PC-3 (cell line): Measurements from ENCODE around the gene BMP5. TPM values are rescaled to one million over a fixed set of nuclear protein-coding genes. Genes with fewer than 3 reads are reported as not detected.

ENCODE experiments used
- ATAC-seq: fragments of 200-7000 bp; cut with Tn5 transposase; 2 replicates; pipeline ENCODE4 v1.9.1; 2020; ENCODE audit warnings: mild to moderate bottlenecking, moderate library complexity
- BruUV-seq: library from RNA; stranded (reverse); fragments of 400-500 nt; replicated peaks from 2 replicates; lab custom pipeline; 2021; lab: Mats Ljungman, UMichigan
- CTCF ChIA-PET: fragments of 300-600 bp; sonication (Branson Sonifier 250); formaldehyde crosslinking; loops from one replicate; lab custom pipeline; 2022; ENCODE audit warnings: antibody characterized with exemption; lab: Charles Lee
- POLR2A ChIA-PET: fragments of 300-600 bp; sonication (Branson Sonifier 250); formaldehyde crosslinking; loops from one replicate; lab custom pipeline; 2022; ENCODE audit warnings: antibody characterized with exemption; ENCODE audit not compliant: unreplicated experiment; lab: Charles Lee
- DNase-seq: peaks from one replicate; pipeline ENCODE4 v3.0.0-alpha.2; 2015
- H2AFZ ChIP-seq: fragments of 300-600 bp; sonication (generic); 2 replicates; pipeline ENCODE4 v1.6.0; 2016; ENCODE audit warnings: antibody characterized with exemption, low read length
- H3F3A ChIP-seq: fragments of 300-600 bp; sonication (generic); one replicate; pipeline ENCODE4 v1.6.0; 2017; ENCODE audit warnings: antibody characterized with exemption, low read length, control low read depth, mild to moderate bottlenecking; ENCODE audit not compliant: unreplicated experiment
- H3K27ac ChIP-seq: fragments of 300-600 bp; sonication (generic); 2 replicates; pipeline ENCODE4 v1.5.1; 2016; ENCODE audit warnings: mild to moderate bottlenecking, low read length
- H3K27me3 ChIP-seq: fragments of 300-600 bp; sonication (generic); 2 replicates; pipeline ENCODE4 v1.6.1; 2016; ENCODE audit warnings: low read length, mixed read lengths
- H3K36me3 ChIP-seq: fragments of 300-600 bp; sonication (generic); 2 replicates; pipeline ENCODE4 v1.6.1; 2016; ENCODE audit warnings: low read depth, mixed run types, low read length, mixed read lengths
- H3K4me1 ChIP-seq: fragments of 300-600 bp; sonication (generic); 2 replicates; pipeline ENCODE4 v1.5.1; 2016; ENCODE audit warnings: low read length; ENCODE audit not compliant: insufficient read depth
- H3K4me2 ChIP-seq: fragments of 300-600 bp; sonication (generic); 2 replicates; pipeline ENCODE4 v1.6.0; 2016; ENCODE audit warnings: low read length
- H3K4me3 ChIP-seq: fragments of 300-600 bp; sonication (generic); 2 replicates; pipeline ENCODE4 v1.5.1; 2016; ENCODE audit warnings: mild to moderate bottlenecking, low read length, mixed read lengths
- H3K79me2 ChIP-seq: fragments of 300-600 bp; sonication (generic); 2 replicates; pipeline ENCODE4 v1.6.1; 2017; ENCODE audit warnings: low read length, mixed read lengths
- H3K9ac ChIP-seq: fragments of 300-600 bp; sonication (generic); 2 replicates; pipeline ENCODE4 v1.6.0; 2016; ENCODE audit warnings: mild to moderate bottlenecking, low read length
- H3K9me2 ChIP-seq: fragments of 300-600 bp; sonication (generic); replicated peaks from 2 replicates; pipeline ENCODE4 v1.6.1; 2016; ENCODE audit warnings: mixed run types, low read length, mixed read lengths
- H3K9me3 ChIP-seq: fragments of 300-600 bp; sonication (generic); 2 replicates; pipeline ENCODE4 v1.6.1; 2016; ENCODE audit warnings: low read length, mixed read lengths
- H4K20me1 ChIP-seq: fragments of 300-600 bp; sonication (generic); 2 replicates; pipeline ENCODE4 v1.6.1; 2016; ENCODE audit warnings: low read length, mixed read lengths
- EZH2 ChIP-seq: fragments of 300-600 bp; sonication (generic); IDR thresholded peaks from one replicate; pipeline ENCODE4 v1.6.1; 2017; ENCODE audit warnings: antibody characterized with exemption, mild to moderate bottlenecking, low read length; ENCODE audit not compliant: unreplicated experiment
- EZH2phosphoT487 ChIP-seq: fragments of 300-600 bp; sonication (generic); IDR thresholded peaks from 2 replicates; pipeline ENCODE4 v1.6.1; 2018; ENCODE audit warnings: mild to moderate bottlenecking, antibody characterized with exemption, low read length, borderline replicate concordance
- intact Hi-C: fragments of 100-400 bp; cut with micrococcal nuclease; formaldehyde crosslinking; loops from 2 replicates; pipeline ENCODE4 v1.9.0; 2023
- total RNA-seq: library from RNA; depleted of rRNA; stranded (reverse); fragments of >200 nt; gene quantifications from 2 replicates; pipeline ENCODE4 v1.2.3, GENCODE V29; 2014
- TF ChIP-seq, protein P1 (sequence below): fragments of 300-600 bp; sonication (generic); conservative IDR thresholded peaks from 2 replicates; pipeline ENCODE4 v1.5.1; 2017; ENCODE audit warnings: antibody characterized with exemption, low read depth, mild to moderate bottlenecking, low read length

BMP5 gene
- total RNA-seq, 1 experiment from 2014 or later, result not detected

DNA sequence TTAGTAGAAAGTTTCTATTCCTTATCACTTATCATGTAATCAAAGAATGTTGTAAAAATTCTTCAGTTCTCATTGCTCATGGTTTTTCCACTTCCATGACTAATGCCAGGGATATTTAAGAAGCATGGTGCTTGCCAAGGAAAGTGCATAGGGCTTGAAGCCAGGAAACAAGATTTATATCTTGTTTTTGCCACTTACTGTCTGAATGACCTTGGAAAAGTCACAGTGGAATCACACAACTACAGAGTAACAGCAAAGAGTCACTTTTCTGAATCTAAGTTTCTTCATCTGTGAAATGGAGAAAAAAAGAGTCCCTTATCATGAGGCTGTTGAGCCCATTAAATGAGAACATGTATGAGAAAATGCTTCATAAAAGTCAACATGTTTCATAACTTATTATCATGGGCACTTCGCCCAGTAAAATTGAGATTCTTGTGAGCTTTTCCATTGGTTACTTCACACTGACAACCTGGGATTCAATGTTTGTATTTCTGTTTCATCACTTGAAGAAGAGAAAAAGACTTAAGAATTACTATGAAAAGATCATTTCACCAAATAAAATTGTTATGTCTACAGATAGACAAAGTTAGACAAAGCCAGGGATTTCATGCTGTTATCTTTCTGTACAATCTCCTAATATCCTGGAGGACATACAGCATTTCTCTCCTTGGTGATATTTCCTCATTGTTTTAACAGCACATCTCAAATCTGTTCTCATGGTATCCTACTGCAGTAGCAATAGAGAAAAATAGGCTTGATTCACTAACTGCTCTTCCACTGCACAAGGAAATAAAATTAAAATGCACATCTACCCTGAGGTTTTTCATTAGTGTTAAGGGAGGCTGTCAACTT is 7.6 kb upstream of the BMP5 start:
- Histone ChIP-seq H3K9me3 (no peaks in the 10 kb centered on the region), H3K36me3 (no peaks in the 10 kb centered on the region), H3K79me2 (no peaks in the 10 kb centered on the region), H3F3A (no peaks in the 10 kb centered on the region), H3K4me1 (peaks cover 31% of the 10 kb centered on the region), H3K9ac (peak overlapping the region; percentile 33; the same call in 1 of the 2 replicates), H2AFZ (no peak overlapping the region), H3K9me2 (no peaks in the 10 kb centered on the region), H4K20me1 (no peaks in the 10 kb centered on the region), H3K27ac (peak overlapping the region; percentile 83), H3K4me2 (peak overlapping the region; percentile 51), H3K4me3 (no peak overlapping the region), H3K27me3 (no peaks in the 10 kb centered on the region)
- peak; percentile 95 for DNase-seq
- ChIA-PET CTCF (no interaction called here), POLR2A (no interaction called here)
- TF ChIP-seq EZH2phosphoT487 (no peak), EZH2 (no peak)
- TF ChIP-seq, protein P1, sequence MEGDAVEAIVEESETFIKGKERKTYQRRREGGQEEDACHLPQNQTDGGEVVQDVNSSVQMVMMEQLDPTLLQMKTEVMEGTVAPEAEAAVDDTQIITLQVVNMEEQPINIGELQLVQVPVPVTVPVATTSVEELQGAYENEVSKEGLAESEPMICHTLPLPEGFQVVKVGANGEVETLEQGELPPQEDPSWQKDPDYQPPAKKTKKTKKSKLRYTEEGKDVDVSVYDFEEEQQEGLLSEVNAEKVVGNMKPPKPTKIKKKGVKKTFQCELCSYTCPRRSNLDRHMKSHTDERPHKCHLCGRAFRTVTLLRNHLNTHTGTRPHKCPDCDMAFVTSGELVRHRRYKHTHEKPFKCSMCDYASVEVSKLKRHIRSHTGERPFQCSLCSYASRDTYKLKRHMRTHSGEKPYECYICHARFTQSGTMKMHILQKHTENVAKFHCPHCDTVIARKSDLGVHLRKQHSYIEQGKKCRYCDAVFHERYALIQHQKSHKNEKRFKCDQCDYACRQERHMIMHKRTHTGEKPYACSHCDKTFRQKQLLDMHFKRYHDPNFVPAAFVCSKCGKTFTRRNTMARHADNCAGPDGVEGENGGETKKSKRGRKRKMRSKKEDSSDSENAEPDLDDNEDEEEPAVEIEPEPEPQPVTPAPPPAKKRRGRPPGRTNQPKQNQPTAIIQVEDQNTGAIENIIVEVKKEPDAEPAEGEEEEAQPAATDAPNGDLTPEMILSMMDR, result no peak
- no TSS peak for BruUV-seq
- intact Hi-C loops, result loop anchor here (1.0 to 5.0 kb wide), 5 partner anchors 15 to 246 kb away; no protein-coding TSS in a partner anchor
- peak; percentile 71 for ATAC-seq

DNA sequence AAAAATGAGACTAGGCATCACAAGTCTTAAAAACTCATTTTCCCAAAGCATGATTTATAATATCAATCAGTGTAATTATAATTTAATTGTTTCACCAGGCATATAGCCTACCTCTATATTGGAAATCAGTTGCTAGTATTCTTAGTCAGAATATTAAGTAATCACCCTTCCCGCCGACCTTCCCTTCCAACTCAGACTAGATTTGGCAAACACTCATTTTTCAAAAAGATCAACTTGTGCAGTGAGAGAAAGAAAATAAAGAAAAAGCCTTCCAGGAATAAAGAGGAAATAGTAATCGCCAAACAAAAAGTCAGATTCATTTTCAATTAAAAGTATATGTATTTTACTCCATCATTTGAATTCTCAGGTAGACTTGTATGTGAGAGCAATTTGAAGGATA is 1.9 kb upstream of the BMP5 start:
- no peaks in the 10 kb centered on the region for H3K36me3 ChIP-seq
- no peaks in the 10 kb centered on the region for H3F3A ChIP-seq
- H3K27me3 ChIP-seq, result no peaks in the 10 kb centered on the region
- ATAC-seq, result no peak
- no peak overlapping the region for H3K9ac ChIP-seq
- no peak overlapping the region for H3K4me2 ChIP-seq
- no peak overlapping the region for H2AFZ ChIP-seq
- H3K79me2 ChIP-seq, result no peaks in the 10 kb centered on the region
- TF ChIP-seq EZH2 (no peak), EZH2phosphoT487 (no peak)
- TF ChIP-seq, protein P1, result no peak
- no peak overlapping the region for H3K27ac ChIP-seq
- POLR2A ChIA-PET, result no interaction called here
- intact Hi-C loops, result no loop called here
- no peak for DNase-seq
- BruUV-seq, result no TSS peak
- H4K20me1 ChIP-seq, result no peaks in the 10 kb centered on the region
- H3K9me2 ChIP-seq, result no peaks in the 10 kb centered on the region
- CTCF ChIA-PET, result no interaction called here
- H3K4me3 ChIP-seq, result no peak overlapping the region
- H3K9me3 ChIP-seq, result no peaks in the 10 kb centered on the region
- H3K4me1 ChIP-seq, result peaks cover 7% of the 10 kb centered on the region

DNA sequence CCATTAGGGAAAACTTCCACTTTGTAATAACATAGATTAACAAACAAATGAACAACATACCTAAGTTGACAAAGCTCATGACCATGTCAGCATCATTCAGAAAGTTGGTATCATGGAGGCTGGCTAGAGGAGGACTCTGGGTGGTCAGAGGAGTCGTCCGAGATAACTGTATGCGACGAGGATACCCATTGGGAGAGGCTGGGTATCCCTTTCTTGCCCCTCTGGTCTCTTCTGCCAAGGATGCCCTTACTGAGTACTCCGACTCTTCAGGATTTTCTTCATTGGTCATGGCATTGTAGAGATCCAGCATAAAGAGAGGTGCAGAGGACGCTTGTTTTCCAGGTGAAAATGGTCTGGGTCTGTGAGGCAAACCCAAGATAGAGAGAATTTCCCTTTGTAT is 1.1 kb downstream of the BMP5 start:
- H3F3A ChIP-seq, result no peaks in the 10 kb centered on the region
- DNase-seq (no peak), ATAC-seq (no peak)
- no peaks in the 10 kb centered on the region for H3K9me3 ChIP-seq
- ChIA-PET CTCF (no interaction called here), POLR2A (no interaction called here)
- peaks cover 13% of the 10 kb centered on the region for H3K4me1 ChIP-seq
- no peak overlapping the region for H3K27ac ChIP-seq
- H3K36me3 ChIP-seq, result no peaks in the 10 kb centered on the region
- no TSS peak for BruUV-seq
- no peak overlapping the region for H3K9ac ChIP-seq
- no peak overlapping the region for H2AFZ ChIP-seq
- H4K20me1 ChIP-seq, result no peaks in the 10 kb centered on the region
- no peak overlapping the region for H3K4me3 ChIP-seq
- intact Hi-C loops, result no loop called here
- H3K9me2 ChIP-seq, result no peaks in the 10 kb centered on the region
- H3K27me3 ChIP-seq, result no peaks in the 10 kb centered on the region
- H3K4me2 ChIP-seq, result no peak overlapping the region
- H3K79me2 ChIP-seq, result no peaks in the 10 kb centered on the region
- TF ChIP-seq EZH2phosphoT487 (no peak), EZH2 (no peak)
- TF ChIP-seq, protein P1, result no peak
